ENCODE results near the gene OR6M1. TPM values are rescaled to one million over a fixed set of nuclear protein-coding genes. Genes with fewer than 3 reads are reported as not detected.

OR6M1 gene
- total and polyA plus RNA-seq, 2 experiments from 2014 or later: not detected

DNA sequence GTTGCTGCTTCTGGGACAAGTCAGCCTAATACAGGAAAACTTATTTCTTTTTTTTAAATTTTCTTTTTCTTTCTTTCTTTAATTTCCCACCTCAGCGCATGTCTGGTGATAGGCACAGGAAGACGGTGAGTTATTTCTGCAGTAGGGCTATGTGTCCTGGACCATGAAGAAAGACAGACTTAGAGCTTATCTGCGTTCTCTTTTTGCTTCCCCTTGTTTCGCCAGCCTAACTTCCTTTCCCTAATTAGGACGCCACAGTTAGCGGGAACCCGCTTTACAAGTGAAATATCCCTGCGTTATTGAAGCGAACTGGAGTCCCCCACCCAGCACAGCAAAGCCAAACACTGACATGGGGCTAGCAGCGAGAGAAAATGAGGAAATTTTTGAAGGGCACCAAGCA lies 8.6 kb downstream of the OR6M1 start:
- ATAC-seq (no peak), DNase-seq (ENCODE audit: low spot score) (no peak)
- TF ChIP-seq EZH2phosphoT487 (IDR thresholded peaks at IDR 0.05; ENCODE audit: unreplicated experiment): no peak
- no peak for TF ChIP-seq CREB1 (CRISPR knock-in tag; IDR thresholded peaks at IDR 0.05; ENCODE audit: low read depth)
- TF ChIP-seq POLR2AphosphoS5 (IDR thresholded peaks at IDR 0.05; ENCODE audit: low read depth): no peak
- TF ChIP-seq, protein P1, sequence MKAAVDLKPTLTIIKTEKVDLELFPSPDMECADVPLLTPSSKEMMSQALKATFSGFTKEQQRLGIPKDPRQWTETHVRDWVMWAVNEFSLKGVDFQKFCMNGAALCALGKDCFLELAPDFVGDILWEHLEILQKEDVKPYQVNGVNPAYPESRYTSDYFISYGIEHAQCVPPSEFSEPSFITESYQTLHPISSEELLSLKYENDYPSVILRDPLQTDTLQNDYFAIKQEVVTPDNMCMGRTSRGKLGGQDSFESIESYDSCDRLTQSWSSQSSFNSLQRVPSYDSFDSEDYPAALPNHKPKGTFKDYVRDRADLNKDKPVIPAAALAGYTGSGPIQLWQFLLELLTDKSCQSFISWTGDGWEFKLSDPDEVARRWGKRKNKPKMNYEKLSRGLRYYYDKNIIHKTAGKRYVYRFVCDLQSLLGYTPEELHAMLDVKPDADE (IDR thresholded peaks at IDR 0.05): no peak
- TF ChIP-seq, protein P2, sequence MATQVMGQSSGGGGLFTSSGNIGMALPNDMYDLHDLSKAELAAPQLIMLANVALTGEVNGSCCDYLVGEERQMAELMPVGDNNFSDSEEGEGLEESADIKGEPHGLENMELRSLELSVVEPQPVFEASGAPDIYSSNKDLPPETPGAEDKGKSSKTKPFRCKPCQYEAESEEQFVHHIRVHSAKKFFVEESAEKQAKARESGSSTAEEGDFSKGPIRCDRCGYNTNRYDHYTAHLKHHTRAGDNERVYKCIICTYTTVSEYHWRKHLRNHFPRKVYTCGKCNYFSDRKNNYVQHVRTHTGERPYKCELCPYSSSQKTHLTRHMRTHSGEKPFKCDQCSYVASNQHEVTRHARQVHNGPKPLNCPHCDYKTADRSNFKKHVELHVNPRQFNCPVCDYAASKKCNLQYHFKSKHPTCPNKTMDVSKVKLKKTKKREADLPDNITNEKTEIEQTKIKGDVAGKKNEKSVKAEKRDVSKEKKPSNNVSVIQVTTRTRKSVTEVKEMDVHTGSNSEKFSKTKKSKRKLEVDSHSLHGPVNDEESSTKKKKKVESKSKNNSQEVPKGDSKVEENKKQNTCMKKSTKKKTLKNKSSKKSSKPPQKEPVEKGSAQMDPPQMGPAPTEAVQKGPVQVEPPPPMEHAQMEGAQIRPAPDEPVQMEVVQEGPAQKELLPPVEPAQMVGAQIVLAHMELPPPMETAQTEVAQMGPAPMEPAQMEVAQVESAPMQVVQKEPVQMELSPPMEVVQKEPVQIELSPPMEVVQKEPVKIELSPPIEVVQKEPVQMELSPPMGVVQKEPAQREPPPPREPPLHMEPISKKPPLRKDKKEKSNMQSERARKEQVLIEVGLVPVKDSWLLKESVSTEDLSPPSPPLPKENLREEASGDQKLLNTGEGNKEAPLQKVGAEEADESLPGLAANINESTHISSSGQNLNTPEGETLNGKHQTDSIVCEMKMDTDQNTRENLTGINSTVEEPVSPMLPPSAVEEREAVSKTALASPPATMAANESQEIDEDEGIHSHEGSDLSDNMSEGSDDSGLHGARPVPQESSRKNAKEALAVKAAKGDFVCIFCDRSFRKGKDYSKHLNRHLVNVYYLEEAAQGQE (IDR thresholded peaks at IDR 0.05; ENCODE audit: unreplicated experiment): no peak
- TF ChIP-seq, protein P3, sequence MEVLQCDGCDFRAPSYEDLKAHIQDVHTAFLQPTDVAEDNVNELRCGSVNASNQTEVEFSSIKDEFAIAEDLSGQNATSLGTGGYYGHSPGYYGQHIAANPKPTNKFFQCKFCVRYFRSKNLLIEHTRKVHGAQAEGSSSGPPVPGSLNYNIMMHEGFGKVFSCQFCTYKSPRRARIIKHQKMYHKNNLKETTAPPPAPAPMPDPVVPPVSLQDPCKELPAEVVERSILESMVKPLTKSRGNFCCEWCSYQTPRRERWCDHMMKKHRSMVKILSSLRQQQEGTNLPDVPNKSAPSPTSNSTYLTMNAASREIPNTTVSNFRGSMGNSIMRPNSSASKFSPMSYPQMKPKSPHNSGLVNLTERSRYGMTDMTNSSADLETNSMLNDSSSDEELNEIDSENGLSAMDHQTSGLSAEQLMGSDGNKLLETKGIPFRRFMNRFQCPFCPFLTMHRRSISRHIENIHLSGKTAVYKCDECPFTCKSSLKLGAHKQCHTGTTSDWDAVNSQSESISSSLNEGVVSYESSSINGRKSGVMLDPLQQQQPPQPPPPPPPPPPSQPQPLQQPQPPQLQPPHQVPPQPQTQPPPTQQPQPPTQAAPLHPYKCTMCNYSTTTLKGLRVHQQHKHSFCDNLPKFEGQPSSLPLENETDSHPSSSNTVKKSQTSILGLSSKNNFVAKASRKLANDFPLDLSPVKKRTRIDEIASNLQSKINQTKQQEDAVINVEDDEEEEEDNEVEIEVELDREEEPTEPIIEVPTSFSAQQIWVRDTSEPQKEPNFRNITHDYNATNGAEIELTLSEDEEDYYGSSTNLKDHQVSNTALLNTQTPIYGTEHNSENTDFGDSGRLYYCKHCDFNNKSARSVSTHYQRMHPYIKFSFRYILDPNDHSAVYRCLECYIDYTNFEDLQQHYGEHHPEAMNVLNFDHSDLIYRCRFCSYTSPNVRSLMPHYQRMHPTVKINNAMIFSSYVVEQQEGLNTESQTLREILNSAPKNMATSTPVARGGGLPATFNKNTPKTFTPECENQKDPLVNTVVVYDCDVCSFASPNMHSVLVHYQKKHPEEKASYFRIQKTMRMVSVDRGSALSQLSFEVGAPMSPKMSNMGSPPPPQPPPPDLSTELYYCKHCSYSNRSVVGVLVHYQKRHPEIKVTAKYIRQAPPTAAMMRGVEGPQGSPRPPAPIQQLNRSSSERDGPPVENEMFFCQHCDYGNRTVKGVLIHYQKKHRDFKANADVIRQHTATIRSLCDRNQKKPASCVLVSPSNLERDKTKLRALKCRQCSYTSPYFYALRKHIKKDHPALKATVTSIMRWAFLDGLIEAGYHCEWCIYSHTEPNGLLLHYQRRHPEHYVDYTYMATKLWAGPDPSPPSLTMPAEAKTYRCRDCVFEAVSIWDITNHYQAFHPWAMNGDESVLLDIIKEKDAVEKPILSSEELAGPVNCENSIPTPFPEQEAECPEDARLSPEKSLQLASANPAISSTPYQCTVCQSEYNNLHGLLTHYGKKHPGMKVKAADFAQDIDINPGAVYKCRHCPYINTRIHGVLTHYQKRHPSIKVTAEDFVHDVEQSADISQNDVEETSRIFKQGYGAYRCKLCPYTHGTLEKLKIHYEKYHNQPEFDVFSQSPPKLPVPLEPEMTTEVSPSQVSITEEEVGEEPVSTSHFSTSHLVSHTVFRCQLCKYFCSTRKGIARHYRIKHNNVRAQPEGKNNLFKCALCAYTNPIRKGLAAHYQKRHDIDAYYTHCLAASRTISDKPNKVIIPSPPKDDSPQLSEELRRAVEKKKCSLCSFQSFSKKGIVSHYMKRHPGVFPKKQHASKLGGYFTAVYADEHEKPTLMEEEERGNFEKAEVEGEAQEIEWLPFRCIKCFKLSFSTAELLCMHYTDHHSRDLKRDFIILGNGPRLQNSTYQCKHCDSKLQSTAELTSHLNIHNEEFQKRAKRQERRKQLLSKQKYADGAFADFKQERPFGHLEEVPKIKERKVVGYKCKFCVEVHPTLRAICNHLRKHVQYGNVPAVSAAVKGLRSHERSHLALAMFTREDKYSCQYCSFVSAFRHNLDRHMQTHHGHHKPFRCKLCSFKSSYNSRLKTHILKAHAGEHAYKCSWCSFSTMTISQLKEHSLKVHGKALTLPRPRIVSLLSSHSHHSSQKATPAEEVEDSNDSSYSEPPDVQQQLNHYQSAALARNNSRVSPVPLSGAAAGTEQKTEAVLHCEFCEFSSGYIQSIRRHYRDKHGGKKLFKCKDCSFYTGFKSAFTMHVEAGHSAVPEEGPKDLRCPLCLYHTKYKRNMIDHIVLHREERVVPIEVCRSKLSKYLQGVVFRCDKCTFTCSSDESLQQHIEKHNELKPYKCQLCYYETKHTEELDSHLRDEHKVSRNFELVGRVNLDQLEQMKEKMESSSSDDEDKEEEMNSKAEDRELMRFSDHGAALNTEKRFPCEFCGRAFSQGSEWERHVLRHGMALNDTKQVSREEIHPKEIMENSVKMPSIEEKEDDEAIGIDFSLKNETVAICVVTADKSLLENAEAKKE (CRISPR knock-in tag; IDR thresholded peaks at IDR 0.05): no peak
- no peak for TF ChIP-seq EZH2 (IDR thresholded peaks at IDR 0.05; ENCODE audit: low read depth, unreplicated experiment)
- TF ChIP-seq STAT1 (IDR thresholded peaks at IDR 0.05; ENCODE audit: unreplicated experiment): no peak
- TF ChIP-seq, protein P4, sequence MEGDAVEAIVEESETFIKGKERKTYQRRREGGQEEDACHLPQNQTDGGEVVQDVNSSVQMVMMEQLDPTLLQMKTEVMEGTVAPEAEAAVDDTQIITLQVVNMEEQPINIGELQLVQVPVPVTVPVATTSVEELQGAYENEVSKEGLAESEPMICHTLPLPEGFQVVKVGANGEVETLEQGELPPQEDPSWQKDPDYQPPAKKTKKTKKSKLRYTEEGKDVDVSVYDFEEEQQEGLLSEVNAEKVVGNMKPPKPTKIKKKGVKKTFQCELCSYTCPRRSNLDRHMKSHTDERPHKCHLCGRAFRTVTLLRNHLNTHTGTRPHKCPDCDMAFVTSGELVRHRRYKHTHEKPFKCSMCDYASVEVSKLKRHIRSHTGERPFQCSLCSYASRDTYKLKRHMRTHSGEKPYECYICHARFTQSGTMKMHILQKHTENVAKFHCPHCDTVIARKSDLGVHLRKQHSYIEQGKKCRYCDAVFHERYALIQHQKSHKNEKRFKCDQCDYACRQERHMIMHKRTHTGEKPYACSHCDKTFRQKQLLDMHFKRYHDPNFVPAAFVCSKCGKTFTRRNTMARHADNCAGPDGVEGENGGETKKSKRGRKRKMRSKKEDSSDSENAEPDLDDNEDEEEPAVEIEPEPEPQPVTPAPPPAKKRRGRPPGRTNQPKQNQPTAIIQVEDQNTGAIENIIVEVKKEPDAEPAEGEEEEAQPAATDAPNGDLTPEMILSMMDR (conservative IDR thresholded peaks at IDR 0.05; ENCODE audit: low read depth in 2 of 2): no peak
- no peak for TF ChIP-seq ZNF114 (CRISPR knock-in tag; IDR thresholded peaks at IDR 0.05)
- TF ChIP-seq ZNF331 (CRISPR knock-in tag; IDR thresholded peaks at IDR 0.05; ENCODE audit: low read depth): no peak
- no peak for TF ChIP-seq NANOG (IDR thresholded peaks at IDR 0.05; ENCODE audit: borderline replicate concordance)
- TF ChIP-seq JUNB (IDR thresholded peaks at IDR 0.05; ENCODE audit: unreplicated experiment): no peak
- peaks cover 24% of the 10 kb centered on the region for H3K9me3 Mint-ChIP-seq
- Histone ChIP-seq H3K4me1 (ENCODE audit: insufficient read depth) (peaks cover 7% of the 10 kb centered on the region), H3K27me3 (ENCODE audit: insufficient read depth) (no peaks in the 10 kb centered on the region), H4K20me1 (replicated peaks; ENCODE audit: insufficient read depth) (no peaks in the 10 kb centered on the region), H3K79me2 (replicated peaks; ENCODE audit: insufficient read depth) (no peaks in the 10 kb centered on the region), H3K36me3 (ENCODE audit: insufficient read depth) (peaks cover 6% of the 10 kb centered on the region; the same call in 1 of the 2 replicates), H3K4me2 (no peak overlapping the region), H3K9me2 (ENCODE audit: insufficient read depth) (no peaks in the 10 kb centered on the region), H3K4me3 (no peak overlapping the region), H3K27ac (ENCODE audit: low read depth) (no peak overlapping the region), H3F3A (replicated peaks; ENCODE audit: low read depth) (no peaks in the 10 kb centered on the region), H2AFZ (peak overlapping the region; percentile 97)
- no peak overlapping the region for H3K4me3 Mint-ChIP-seq
- H3K27ac Mint-ChIP-seq: no peak overlapping the region
- peaks cover 6% of the 10 kb centered on the region; the same call in 2 of the 3 replicates for H3K4me1 Mint-ChIP-seq
- H3K36me3 Mint-ChIP-seq (ENCODE audit: low read depth): peaks cover 26% of the 10 kb centered on the region; the same call in 2 of the 3 replicates
- no peaks in the 10 kb centered on the region for H3K27me3 Mint-ChIP-seq (ENCODE audit: insufficient read depth, low read depth, poor library complexity)
